Naive thymus-derived CD4-positive, alpha-beta T cell (primary cell): Measurements from ENCODE around the gene DTNB. TPM values are rescaled to one million over a fixed set of nuclear protein-coding genes. Genes with fewer than 3 reads are reported as not detected.

ENCODE experiments used
- ATAC-seq: fragments of 150-1000 bp; cut with Tn5 transposase; 2 replicates; pipeline ENCODE4 v1.10.0; 2021; ENCODE audit warnings: mild to moderate bottlenecking, moderate library complexity
- CTCF ChIA-PET: fragments of 350-600 bp; sonication (Branson Sonifier 250); formaldehyde crosslinking; loops from one replicate; lab custom pipeline; 2021; ENCODE audit warnings: antibody characterized with exemption; lab: Charles Lee
- POLR2A ChIA-PET: fragments of 350-600 bp; sonication (Branson Sonifier 250); formaldehyde crosslinking; loops from one replicate; lab custom pipeline; 2021; ENCODE audit warnings: antibody characterized with exemption, inconsistent platforms; lab: Charles Lee
- DNase-seq, 9 donors: peaks; one replicate each; pipeline versions ENCODE4 v3.0.0 to v3.0.0-alpha.2; 2020 to 2022; ENCODE audit warnings: mixed read lengths in 1 of 9
- H3K27ac ChIP-seq: one replicate; pipeline ENCODE4 v1.7.0; 2013; ENCODE audit warnings: mild to moderate bottlenecking, low read depth, low read length, moderate library complexity
- H3K27me3 ChIP-seq, 2 donors: one replicate each; pipeline ENCODE4 v1.7.0; 2013; ENCODE audit warnings: low read length in 2 of 2, mild to moderate bottlenecking in 2 of 2, moderate library complexity in 2 of 2; ENCODE audit not compliant: control insufficient read depth in 2 of 2, insufficient read depth in 2 of 2
- H3K36me3 ChIP-seq, 3 experiments: 1 replicate in 2 of 3; 2 replicates in 1 of 3; pipeline ENCODE4 v1.7.0; 2013; ENCODE audit warnings: low read length in 3 of 3, mild to moderate bottlenecking in 3 of 3, moderate library complexity in 1 of 3; ENCODE audit not compliant: insufficient read depth in 3 of 3, control insufficient read depth in 2 of 3
- H3K4me1 ChIP-seq, 2 donors: one replicate each; pipeline ENCODE4 v1.7.0; 2013; ENCODE audit warnings: low read length in 2 of 2, mild to moderate bottlenecking in 2 of 2, moderate library complexity in 1 of 2; ENCODE audit not compliant: control insufficient read depth in 2 of 2, insufficient read depth in 2 of 2
- H3K4me3 ChIP-seq: 2 replicates; pipeline ENCODE4 v1.7.0; 2013; ENCODE audit warnings: mild to moderate bottlenecking, low read length
- H3K9me3 ChIP-seq, 3 experiments: 1 replicate in 2 of 3; 2 replicates in 1 of 3; pipeline ENCODE4 v1.7.0; 2013; ENCODE audit warnings: low read length in 3 of 3; ENCODE audit not compliant: control insufficient read depth in 2 of 3
- H3K27ac Mint-ChIP-seq, 9 donors: one replicate each; pipeline ENCODE4 v1.8.0; 2020 to 2022; ENCODE audit warnings: mixed read lengths in 9 of 9, mild to moderate bottlenecking in 8 of 9, moderate library complexity in 5 of 9, inconsistent platforms in 2 of 9
- H3K27me3 Mint-ChIP-seq, 5 donors: one replicate each; pipeline ENCODE4 v1.8.0; 2021 to 2022; ENCODE audit warnings: mixed read lengths in 5 of 5, mild to moderate bottlenecking in 1 of 5
- H3K36me3 Mint-ChIP-seq, 5 donors: one replicate each; pipeline ENCODE4 v1.8.0; 2020 to 2022; ENCODE audit warnings: mixed read lengths in 5 of 5, mild to moderate bottlenecking in 3 of 5, inconsistent platforms in 1 of 5
- H3K4me1 Mint-ChIP-seq, 7 donors: one replicate each; pipeline ENCODE4 v1.8.0; 2020 to 2022; ENCODE audit warnings: mixed read lengths in 7 of 7, mild to moderate bottlenecking in 3 of 7, inconsistent platforms in 1 of 7
- H3K4me3 Mint-ChIP-seq, 10 donors: one replicate each; pipeline ENCODE4 v1.8.0; 2020 to 2022; ENCODE audit warnings: mild to moderate bottlenecking in 10 of 10, mixed read lengths in 10 of 10, moderate library complexity in 6 of 10, inconsistent platforms in 2 of 10
- H3K9me3 Mint-ChIP-seq, 11 donors: one replicate each; pipeline ENCODE4 v1.8.0; 2020 to 2022; ENCODE audit warnings: mixed read lengths in 11 of 11, mild to moderate bottlenecking in 4 of 11, inconsistent platforms in 1 of 11, moderate library complexity in 1 of 11
- intact Hi-C, 2 donors: fragments of 100-400 bp; cut with micrococcal nuclease; formaldehyde crosslinking; loops; one replicate each; pipeline ENCODE4 v1.15.1; 2023
- polyA plus RNA-seq, 2 donors: library from polyadenylated mRNA; unstranded; fragments of 300-500 nt; fragmentation: Illumina TruSeq; gene quantifications; one replicate each; pipeline ENCODE4 v1.2.3, GENCODE V29; 2021
- total RNA-seq, 6 experiments: library from RNA in 5 of 6; stranded (reverse) in 5 of 6; gene quantifications; 1 replicate in 5 of 6; 2 replicates in 1 of 6; pipeline ENCODE4 v1.2.3 and lab custom pipeline; 2021 to 2026

The DTNB gene
- total and polyA plus RNA-seq, 7 experiments from 2014 or later = 17.0 to 56.2 (median 33.1) TPM

- intact Hi-C loops = loop anchor here (1.0 to 5.0 kb wide), 2 partner anchors 57 kb away; no protein-coding TSS in a partner anchor
Observed at GRCh38 chr2:25664183-25664964, 9.0 kb downstream of the DTNB start.

GRCh38 chr2:25655316-25655715 lies 18.1 kb downstream of the DTNB start:
- Mint-ChIP-seq H3K27ac (no peak overlapping the region), H3K9me3 (no peaks in the 10 kb centered on the region), H3K4me3 (no peak overlapping the region), H3K27me3 (no peaks in the 10 kb centered on the region), H3K36me3 (peaks cover 2 to 20% (median 12%) of the 10 kb centered on the region in 5 donors), H3K4me1 (peaks cover 19 to 44% (median 34%) of the 10 kb centered on the region in 7 donors)
- H3K27ac ChIP-seq = no peak overlapping the region
- H3K27me3 ChIP-seq = no peaks in the 10 kb centered on the region
- intact Hi-C loops = no loop called here
- DNase-seq (no peak), ATAC-seq (no peak)
- ChIA-PET CTCF (interaction anchor here (0.6 kb wide), 1 partner anchor 28 kb away, joined by 8 read pairs; no protein-coding TSS in a partner anchor), POLR2A (no interaction called here)
- no peaks in the 10 kb centered on the region for H3K9me3 ChIP-seq
- H3K4me1 ChIP-seq = no peaks in the 10 kb centered on the region
- no peak overlapping the region for H3K4me3 ChIP-seq
- H3K36me3 ChIP-seq = peaks cover 0 to 12% (median 0%) of the 10 kb centered on the region in 3 experiments

More at GRCh38 chr2:25664183-25664964, 9.0 kb downstream of the DTNB start:
- Histone ChIP-seq H3K27ac (no peak overlapping the region), H3K9me3 (no peaks in the 10 kb centered on the region), H3K4me1 (no peaks in the 10 kb centered on the region), H3K36me3 (no peaks in the 10 kb centered on the region), H3K27me3 (no peaks in the 10 kb centered on the region), H3K4me3 (no peak overlapping the region)
- ATAC-seq = peak; percentile 67
- Mint-ChIP-seq H3K36me3 (peaks cover 0 to 4% (median 4%) of the 10 kb centered on the region in 5 donors), H3K4me3 (peak overlapping the region in 8 of 10 donors; percentile 6 to 68 (median 47)), H3K9me3 (no peaks in the 10 kb centered on the region), H3K4me1 (peaks cover 19 to 41% (median 26%) of the 10 kb centered on the region in 7 donors), H3K27me3 (peaks cover 0 to 3% (median 0%) of the 10 kb centered on the region in 5 donors), H3K27ac (peak overlapping the region in 1 of 9 donors; percentile 49)
- DNase-seq = peak in 1 of 9 donors; percentile 7
- CTCF ChIA-PET = interaction anchor here (0.6 to 2.9 kb wide), 4 partner anchors 18 to 58 kb away, joined by 3 to 10 read pairs (median 3); no protein-coding TSS in a partner anchor
- POLR2A ChIA-PET = interaction anchor here (0.9 kb wide), 1 partner anchor 8 kb away, joined by 4 read pairs; no protein-coding TSS in a partner anchor

- no peaks in the 10 kb centered on the region for H3K9me3 ChIP-seq
- H3K4me3 ChIP-seq = no peak overlapping the region
- no peaks in the 10 kb centered on the region for H3K4me1 ChIP-seq
- no peaks in the 10 kb centered on the region for H3K27me3 ChIP-seq
- H3K27ac ChIP-seq = no peak overlapping the region
- Mint-ChIP-seq H3K27me3 (no peaks in the 10 kb centered on the region), H3K9me3 (no peaks in the 10 kb centered on the region), H3K27ac (no peak overlapping the region), H3K36me3 (peaks cover 6 to 22% (median 17%) of the 10 kb centered on the region in 5 donors), H3K4me1 (peaks cover 16 to 39% (median 30%) of the 10 kb centered on the region in 7 donors), H3K4me3 (no peak overlapping the region)
- DNase-seq (no peak), ATAC-seq (no peak)
- ChIA-PET CTCF (no interaction called here), POLR2A (no interaction called here)
- H3K36me3 ChIP-seq = peaks cover 0 to 16% (median 0%) of the 10 kb centered on the region in 3 experiments
- intact Hi-C loops = no loop called here
Observed at GRCh38 chr2:25654801-25655200, 18.6 kb downstream of the DTNB start.

GRCh38 chr2:25651782-25652455 lies 21.5 kb downstream of the DTNB start:
- no peak overlapping the region for H3K4me3 Mint-ChIP-seq
- Histone ChIP-seq H3K27ac (no peak overlapping the region), H3K27me3 (no peaks in the 10 kb centered on the region), H3K4me1 (no peaks in the 10 kb centered on the region), H3K9me3 (no peaks in the 10 kb centered on the region), H3K36me3 (peaks cover 0 to 16% (median 0%) of the 10 kb centered on the region in 3 experiments), H3K4me3 (no peak overlapping the region)
- DNase-seq = no peak
- no peak for ATAC-seq
- CTCF ChIA-PET = interaction anchor here (1.0 kb wide), 1 partner anchor 374 kb away, joined by 3 read pairs; no protein-coding TSS in a partner anchor
- intact Hi-C loops = no loop called here
- peaks cover 8 to 26% (median 12%) of the 10 kb centered on the region in 7 donors for H3K4me1 Mint-ChIP-seq
- H3K9me3 Mint-ChIP-seq = no peaks in the 10 kb centered on the region
- peaks cover 6 to 29% (median 18%) of the 10 kb centered on the region in 5 donors for H3K36me3 Mint-ChIP-seq
- H3K27me3 Mint-ChIP-seq = no peaks in the 10 kb centered on the region
- POLR2A ChIA-PET = no interaction called here
- no peak overlapping the region for H3K27ac Mint-ChIP-seq

- no peak overlapping the region for H3K4me3 Mint-ChIP-seq
- no peaks in the 10 kb centered on the region for H3K9me3 Mint-ChIP-seq
- H3K27me3 Mint-ChIP-seq = no peaks in the 10 kb centered on the region
- H3K27me3 ChIP-seq = no peaks in the 10 kb centered on the region
- no peak overlapping the region for H3K27ac Mint-ChIP-seq
- H3K36me3 Mint-ChIP-seq = peaks cover 6 to 33% (median 18%) of the 10 kb centered on the region in 5 donors
- no peak for DNase-seq
- intact Hi-C loops = no loop called here
- CTCF ChIA-PET = no interaction called here
- H3K4me1 ChIP-seq = no peaks in the 10 kb centered on the region
- no peak for ATAC-seq
- peaks cover 0 to 16% (median 0%) of the 10 kb centered on the region in 3 experiments for H3K36me3 ChIP-seq
- POLR2A ChIA-PET = interaction anchor here (0.5 kb wide), 1 partner anchor 16 kb away, joined by 3 read pairs; no protein-coding TSS in a partner anchor
- H3K4me1 Mint-ChIP-seq = peaks cover 4 to 20% (median 6%) of the 10 kb centered on the region in 7 donors
- no peaks in the 10 kb centered on the region for H3K9me3 ChIP-seq
- H3K27ac ChIP-seq = no peak overlapping the region
- H3K4me3 ChIP-seq = no peak overlapping the region
Observed at GRCh38 chr2:25651066-25651465, 22.3 kb downstream of the DTNB start.

GRCh38 chr2:25650256-25650655 lies 23.1 kb downstream of the DTNB start:
- Histone ChIP-seq H3K27me3 (no peaks in the 10 kb centered on the region), H3K36me3 (peaks cover 0 to 16% (median 0%) of the 10 kb centered on the region in 3 experiments), H3K9me3 (no peaks in the 10 kb centered on the region), H3K4me3 (no peak overlapping the region), H3K27ac (no peak overlapping the region), H3K4me1 (no peaks in the 10 kb centered on the region)
- H3K4me3 Mint-ChIP-seq = no peak overlapping the region
- ChIA-PET POLR2A (no interaction called here), CTCF (no interaction called here)
- no peak overlapping the region for H3K27ac Mint-ChIP-seq
- H3K27me3 Mint-ChIP-seq = no peaks in the 10 kb centered on the region
- no peaks in the 10 kb centered on the region for H3K9me3 Mint-ChIP-seq
- DNase-seq (no peak), ATAC-seq (peak; percentile 44)
- intact Hi-C loops = no loop called here
- H3K4me1 Mint-ChIP-seq = peaks cover 0 to 11% (median 6%) of the 10 kb centered on the region in 7 donors
- H3K36me3 Mint-ChIP-seq = peaks cover 6 to 33% (median 18%) of the 10 kb centered on the region in 5 donors
